IPS-18c (cell line): ENCODE data around the gene PRMT3.
"Not testable (repeated sequence)": the region's sequence is repeated elsewhere in the genome, so short reads cannot be mapped to it uniquely, and the experiment has no call there.

Experiments
- H3K4me3 ChIP-seq: 2 replicates; pipeline ENCODE4 v1.7.0; 2013; ENCODE audit warnings: low read depth, mild to moderate bottlenecking, low read length, moderate library complexity; ENCODE audit not compliant: insufficient read depth
- H3K9me3 ChIP-seq: one replicate; pipeline ENCODE4 v1.6.1; 2013; ENCODE audit warnings: mild to moderate bottlenecking, low read length, moderate library complexity; ENCODE audit not compliant: control insufficient read depth, insufficient read depth

PRMT3 gene

GRCh38 chr11:20387261-20388095, at the start of gene PRMT3:
PRMT3 (plus strand) TSS chr11:20387716; CDS start chr11:20387747, 31 bp downstream.
- H3K4me3 ChIP-seq: peak within 1 kb of the TSS; percentile 94

GRCh38 chr11:20342347-20343141, 45.0 kb upstream of the PRMT3 start:
- H3K4me3 ChIP-seq: peak overlapping the region; percentile 44

More at GRCh38 chr11:20387261-20388095, at the start of gene PRMT3:
- no peaks in the 10 kb centered on the region for H3K9me3 ChIP-seq

GRCh38 chr11:20351136-20351535, 36.4 kb upstream of the PRMT3 start:
- Histone ChIP-seq H3K4me3 (no peak overlapping the region), H3K9me3 (no peaks in the 10 kb centered on the region)

More at GRCh38 chr11:20342347-20343141, 45.0 kb upstream of the PRMT3 start:
- no peaks in the 10 kb centered on the region for H3K9me3 ChIP-seq

DNA sequence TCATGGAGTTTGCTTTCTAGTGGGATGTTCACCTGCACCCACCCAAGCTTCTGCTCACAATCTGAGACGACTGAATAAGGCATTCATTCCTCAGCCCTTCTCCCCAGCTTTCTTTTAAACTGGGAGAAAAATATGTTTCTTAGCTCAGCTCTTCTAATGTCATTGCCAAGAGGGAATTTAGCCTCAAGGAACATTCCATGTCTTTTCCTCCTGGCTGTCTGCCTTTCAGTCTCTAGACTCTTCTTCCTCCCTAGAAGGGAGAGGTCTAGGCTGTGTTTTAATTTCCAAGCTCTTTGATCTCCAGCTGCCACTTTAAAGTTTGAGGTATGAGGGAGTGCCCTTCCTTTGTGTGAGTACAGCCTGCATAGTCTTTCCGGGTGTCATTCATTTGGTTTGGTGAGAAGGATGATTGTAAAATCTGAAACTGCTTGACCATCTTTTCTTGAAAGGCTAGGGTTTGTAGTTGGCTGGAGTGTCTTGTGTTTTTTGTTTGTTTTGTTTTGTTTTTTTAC, 35.7 kb upstream of the PRMT3 start:
- Histone ChIP-seq H3K9me3 (no peaks in the 10 kb centered on the region), H3K4me3 (no peak overlapping the region)

DNA sequence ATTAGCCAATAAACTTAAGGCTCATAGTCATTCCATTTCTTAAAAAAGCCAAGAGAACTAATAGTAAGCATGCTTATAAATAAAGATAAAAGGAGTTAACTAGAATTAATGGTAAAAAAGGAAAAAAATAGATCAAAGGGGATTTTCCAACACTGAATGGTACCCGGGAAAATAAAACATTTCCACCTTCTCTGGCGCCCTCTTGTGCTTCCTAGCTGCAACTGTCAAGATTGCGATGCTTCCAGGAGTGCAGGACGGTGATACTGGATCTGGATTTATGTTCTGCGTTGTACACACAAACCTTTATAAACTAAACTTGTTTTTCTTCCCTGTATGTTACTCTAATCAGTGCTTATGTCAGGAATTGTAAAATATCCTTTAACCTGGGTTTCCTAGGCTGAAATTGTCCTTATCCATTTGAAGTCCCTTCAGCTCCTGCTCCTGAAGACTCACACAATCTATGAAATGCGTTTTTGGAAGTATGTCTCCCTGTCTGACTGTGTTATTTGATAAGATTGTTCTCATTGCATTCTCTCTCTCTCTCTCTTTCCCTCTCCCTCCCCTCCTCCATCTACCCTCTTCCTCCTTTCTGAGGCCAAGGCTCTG, 33.6 kb upstream of the PRMT3 start:
- Histone ChIP-seq H3K9me3 (no peaks in the 10 kb centered on the region), H3K4me3 (no peak overlapping the region)

- no peak overlapping the region for H3K4me3 ChIP-seq
Measured at GRCh38 chr11:20355221-20356219, 32.0 kb upstream of the PRMT3 start.

DNA sequence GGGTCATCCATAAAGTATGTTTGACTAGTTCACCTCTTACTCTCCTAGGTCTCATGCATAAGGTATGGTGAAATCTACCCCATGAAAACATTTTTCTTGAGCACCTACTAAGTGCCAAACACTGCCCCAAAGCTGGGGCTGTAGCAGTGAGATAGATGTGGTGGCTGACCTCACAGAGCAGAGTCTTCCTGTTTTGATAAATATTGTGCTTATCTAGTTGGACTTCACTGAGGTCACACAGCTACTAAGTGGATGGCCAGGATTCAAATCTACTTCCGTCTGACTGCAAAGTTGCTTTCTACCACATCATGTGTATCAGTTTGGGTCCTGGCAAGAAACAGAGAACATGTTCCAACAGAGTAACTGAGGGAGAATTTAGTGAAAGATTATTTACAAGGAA, 30.4 kb upstream of the PRMT3 start:
- no peak overlapping the region for H3K4me3 ChIP-seq
- H3K9me3 ChIP-seq: no peaks in the 10 kb centered on the region

More at GRCh38 chr11:20355221-20356219, 32.0 kb upstream of the PRMT3 start:
- no peaks in the 10 kb centered on the region for H3K9me3 ChIP-seq

DNA sequence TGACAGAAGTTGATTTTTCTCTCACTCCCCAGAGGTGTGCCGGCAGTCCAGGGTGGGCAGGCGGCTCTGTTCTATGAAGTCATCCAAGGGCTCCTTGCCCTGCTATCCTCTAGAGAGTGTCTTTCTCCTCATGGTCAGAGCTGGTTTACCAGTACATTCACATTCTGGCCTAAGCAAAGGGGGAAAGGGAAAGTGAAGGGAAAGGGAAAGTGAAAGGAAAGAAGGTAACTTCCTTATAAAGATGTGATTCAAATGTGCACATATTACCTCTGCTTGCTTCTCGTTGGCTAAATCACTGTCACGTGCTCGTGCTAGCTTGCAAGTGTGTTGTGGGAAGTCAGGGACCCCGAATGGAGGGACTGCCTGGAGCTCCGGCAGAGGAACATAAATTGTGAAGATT, 26.9 kb upstream of the PRMT3 start:
- peaks cover 4% of the 10 kb centered on the region for H3K9me3 ChIP-seq

GRCh38 chr11:20362481-20362880, 25.0 kb upstream of the PRMT3 start:
- Histone ChIP-seq H3K9me3 (peaks cover 4% of the 10 kb centered on the region), H3K4me3 (no peak overlapping the region)

More for the DNA sequence above, 26.9 kb upstream of the PRMT3 start:
- no peak overlapping the region for H3K4me3 ChIP-seq

DNA sequence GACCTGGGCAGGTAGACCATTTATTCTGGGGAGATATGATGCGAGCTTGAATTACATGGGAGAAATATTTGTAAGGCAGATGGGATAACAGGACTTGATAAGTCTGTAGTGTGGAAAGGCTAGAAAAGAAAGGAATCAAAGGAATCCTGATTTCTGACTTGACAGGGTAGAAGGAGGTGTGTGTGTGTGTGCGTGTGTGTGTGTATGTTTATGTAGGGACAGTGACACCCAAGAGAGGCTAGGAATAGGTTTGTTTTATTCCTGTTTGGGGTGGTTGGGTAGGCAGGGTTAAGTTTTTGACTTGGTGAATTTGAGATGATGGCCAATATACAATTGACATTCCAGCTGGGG, 24.4 kb upstream of the PRMT3 start:
- H3K9me3 ChIP-seq: peaks cover 4% of the 10 kb centered on the region
- H3K4me3 ChIP-seq: peak overlapping the region; percentile 74; the same call in 1 of the 2 replicates

- Histone ChIP-seq H3K4me3 (peak within 1 kb of the TSS; percentile 74), H3K9me3 (peaks cover 4% of the 10 kb centered on the region)
Measured at GRCh38 chr11:20363500-20364340, 23.8 kb upstream of the PRMT3 start, which contains the start of gene HTATIP2. HTATIP2 (plus strand) TSS chr11:20363714; CDS start chr11:20364238, 524 bp downstream.

GRCh38 chr11:20364341-20364792, 23.1 kb upstream of the PRMT3 start:
- peaks cover 4% of the 10 kb centered on the region for H3K9me3 ChIP-seq
- H3K4me3 ChIP-seq: peak overlapping the region; percentile 74

DNA sequence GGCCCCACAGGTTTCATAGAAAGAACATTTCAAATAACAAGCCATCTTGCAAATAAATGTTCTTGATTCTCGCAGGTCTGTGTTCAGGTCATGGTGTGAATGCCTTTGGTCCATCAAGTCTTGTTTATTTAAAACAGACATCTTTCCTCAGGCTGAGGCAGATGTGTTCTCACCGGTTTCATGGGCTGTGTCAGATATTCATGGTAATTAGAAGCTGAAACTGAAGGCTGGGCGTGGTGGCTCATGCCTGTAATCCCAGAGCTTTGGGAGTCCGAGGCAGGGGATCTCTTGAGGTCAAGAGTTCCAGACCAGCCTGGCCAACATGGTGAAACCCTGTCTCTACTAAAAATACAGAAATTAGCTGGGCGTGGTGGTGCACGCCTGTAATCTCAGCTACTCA, 22.1 kb upstream of the PRMT3 start:
- not testable (repeated sequence) for H3K4me3 ChIP-seq, H3K9me3 ChIP-seq

DNA sequence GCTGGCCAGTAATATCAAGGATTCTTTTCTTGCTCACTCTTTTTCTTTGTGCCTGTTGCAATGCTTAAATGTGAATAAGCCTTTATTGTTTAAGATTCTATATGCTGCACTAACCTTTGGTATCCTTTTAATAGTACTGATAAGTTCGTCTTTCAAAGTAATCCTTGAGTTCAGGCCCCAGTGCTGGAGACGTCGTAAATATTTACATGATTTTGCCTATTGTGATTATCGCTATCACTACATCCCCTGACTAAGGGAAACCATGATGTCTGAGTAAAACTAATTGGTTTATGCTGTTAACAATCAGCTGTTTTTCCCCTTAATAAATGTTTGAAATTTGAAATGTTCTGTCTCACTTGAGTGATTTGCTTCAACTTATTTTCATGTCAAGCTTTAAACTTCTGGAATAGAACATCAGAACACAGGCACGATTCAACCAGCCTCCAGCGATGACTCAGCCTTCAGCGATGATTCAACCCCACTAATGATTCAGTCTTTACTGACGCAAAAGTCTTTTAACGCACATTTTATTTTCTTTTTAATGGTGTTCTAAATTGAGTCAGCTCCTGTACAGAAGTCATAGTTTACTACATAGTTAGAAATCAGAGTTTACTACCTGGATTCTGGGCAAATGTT, 20.1 kb upstream of the PRMT3 start:
- Histone ChIP-seq H3K9me3 (peaks cover 4% of the 10 kb centered on the region), H3K4me3 (no peak overlapping the region)

GRCh38 chr11:20368438-20368837, 19.1 kb upstream of the PRMT3 start:
- H3K9me3 ChIP-seq: no peaks in the 10 kb centered on the region

More at GRCh38 chr11:20368438-20368837, 19.1 kb upstream of the PRMT3 start:
- no peak overlapping the region for H3K4me3 ChIP-seq
